DND-41 (cell line): ENCODE results near the gene DENND6A.

ENCODE experiments used
- CTCF ChIP-seq: IDR thresholded peaks from 2 replicates; pipeline ENCODE4 v1.5.1; 2012; ENCODE audit warnings: borderline replicate concordance, low read length, moderate library complexity, mild to moderate bottlenecking; ENCODE audit not compliant: poor library complexity, severe bottlenecking; ENCODE audit errors: extremely low read depth
- EZH2 ChIP-seq: IDR thresholded peaks from 3 replicates; pipeline ENCODE4 v1.6.1; 2012; ENCODE audit warnings: borderline replicate concordance, low read depth, mild to moderate bottlenecking, moderate library complexity, low read length, inconsistent platforms; ENCODE audit not compliant: severe bottlenecking

- no peak for TF ChIP-seq CTCF
- no peak for TF ChIP-seq EZH2
Observed at GRCh38 chr3:57577801-57578200, 115.1 kb downstream of the DENND6A start.
